PFSK-1 (cell line): Measurements from ENCODE around the gene NARS2.

ENCODE experiments used
- FOXP2 ChIP-seq: optimal IDR thresholded peaks from 2 replicates; pipeline ENCODE3; 2011; ENCODE audit warnings: borderline replicate concordance, control low read depth, inconsistent platforms; ENCODE audit not compliant: insufficient read depth; ENCODE audit errors: extremely low read length, extremely low read depth
- POLR2AphosphoS5 ChIP-seq: IDR thresholded peaks from 2 replicates; pipeline ENCODE4 v1.6.1; 2012; ENCODE audit warnings: low read depth, mild to moderate bottlenecking, control low read depth, low read length, moderate library complexity
- REST ChIP-seq, 2 experiments: IDR thresholded peaks; 2 replicates each; pipeline versions ENCODE4 v1.6.1 to v1.8.0; 2011 to 2012; ENCODE audit warnings: low read depth in 2 of 2, low read length in 2 of 2, control low read depth in 1 of 2, inconsistent platforms in 1 of 2, mild to moderate bottlenecking in 1 of 2, moderate library complexity in 1 of 2; ENCODE audit not compliant: insufficient read depth in 1 of 2
- SIN3A ChIP-seq: IDR thresholded peaks from 2 replicates; pipeline ENCODE4 v1.6.1; 2012; ENCODE audit warnings: mild to moderate bottlenecking, low read length, moderate library complexity, borderline replicate concordance; ENCODE audit not compliant: insufficient read depth
- TAF1 ChIP-seq: IDR thresholded peaks from 2 replicates; pipeline ENCODE4 v1.6.1; 2012; ENCODE audit warnings: low read length, control low read depth, borderline replicate concordance; ENCODE audit not compliant: insufficient read depth

NARS2 gene

DNA sequence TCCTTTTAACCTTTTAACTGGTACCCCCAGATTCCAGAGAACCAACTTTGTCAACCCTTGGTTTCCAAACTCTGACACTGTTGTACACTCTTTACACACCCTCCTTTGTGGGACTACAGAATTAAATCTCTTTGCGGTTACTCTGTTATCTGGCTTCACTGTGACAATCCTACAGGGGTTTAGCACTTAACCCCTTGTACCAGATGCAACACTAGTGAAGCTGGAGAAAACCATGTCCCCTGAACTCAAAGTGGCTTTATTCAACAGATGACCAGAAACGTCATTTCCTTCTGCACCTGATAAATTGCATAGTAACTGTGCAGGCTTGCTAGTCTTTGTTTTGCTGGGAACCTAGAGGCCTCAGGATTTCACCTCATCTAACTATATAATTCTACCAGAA lies 151.4 kb downstream of the NARS2 start:
- TF ChIP-seq POLR2AphosphoS5 (no peak), TAF1 (no peak), FOXP2 (no peak), REST (IDR thresholded peaks at IDR 0.05; ENCODE audit: insufficient read depth in 1 of 2, low read depth in 2 of 2, low read length in 2 of 2) (no peak), SIN3A (no peak)

GRCh38 chr11:78420796-78421209 lies 153.9 kb downstream of the NARS2 start:
- no peak for TF ChIP-seq REST (IDR thresholded peaks at IDR 0.05; ENCODE audit: insufficient read depth in 1 of 2, low read depth in 2 of 2, low read length in 2 of 2)
- no peak for TF ChIP-seq FOXP2
- no peak for TF ChIP-seq TAF1
- no peak for TF ChIP-seq SIN3A
- no peak for TF ChIP-seq POLR2AphosphoS5

DNA sequence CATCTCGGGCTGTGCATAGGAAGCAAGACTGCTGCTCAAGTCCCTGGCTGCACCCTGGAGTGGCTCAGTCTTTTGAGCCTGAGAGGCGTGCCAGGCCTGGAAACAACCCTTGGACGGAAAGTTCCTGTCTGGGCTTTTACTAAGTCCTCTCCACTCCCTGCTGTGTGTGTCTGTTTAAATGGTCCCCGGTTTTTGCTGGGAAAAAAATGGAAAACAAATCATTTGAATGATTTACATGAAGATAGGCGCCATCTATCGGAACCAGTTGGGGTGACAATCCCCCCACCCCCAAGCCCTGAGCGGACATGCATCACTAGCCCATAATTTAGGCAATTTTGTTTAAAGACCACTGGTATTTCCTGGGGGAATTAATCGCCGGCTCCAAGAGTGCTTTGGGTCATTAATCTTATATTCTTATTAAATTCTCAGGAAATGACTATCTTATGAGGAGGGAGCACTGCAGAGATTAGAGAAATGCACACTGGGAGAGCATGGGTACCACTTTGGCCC lies 154.4 kb downstream of the NARS2 start:
- TF ChIP-seq POLR2AphosphoS5 = no peak
- no peak for TF ChIP-seq TAF1
- no peak for TF ChIP-seq FOXP2
- no peak for TF ChIP-seq REST (IDR thresholded peaks at IDR 0.05; ENCODE audit: insufficient read depth in 1 of 2, low read depth in 2 of 2, low read length in 2 of 2)
- no peak for TF ChIP-seq SIN3A

GRCh38 chr11:78419327-78419726 lies 155.3 kb downstream of the NARS2 start:
- TF ChIP-seq SIN3A (no peak), TAF1 (no peak), FOXP2 (no peak), POLR2AphosphoS5 (no peak), REST (IDR thresholded peaks at IDR 0.05; ENCODE audit: insufficient read depth in 1 of 2, low read depth in 2 of 2, low read length in 2 of 2) (no peak)
